Dermis microvascular lymphatic vessel endothelial cell (primary cell): ENCODE data around the gene EYA2. TPM values are rescaled to one million over a fixed set of nuclear protein-coding genes. Genes with fewer than 3 reads are reported as not detected.
"Not testable (repeated sequence)": the region's sequence is repeated elsewhere in the genome, so short reads cannot be mapped to it uniquely, and the experiment has no call there.

Source experiments
- DNase-seq, 2 donors: peaks; one replicate each; pipeline versions ENCODE4 v3.0.0 to v3.0.0-alpha.2; 2010; ENCODE audit warnings: low read depth in 2 of 2
- total RNA-seq: library from RNA; depleted of rRNA; stranded (reverse); fragments of >200 nt; gene quantifications from 2 replicates; pipeline ENCODE4 v1.2.1, GENCODE V29; 2014

EYA2 gene
- total RNA-seq, 1 donor from 2014 or later, result not detected

DNA sequence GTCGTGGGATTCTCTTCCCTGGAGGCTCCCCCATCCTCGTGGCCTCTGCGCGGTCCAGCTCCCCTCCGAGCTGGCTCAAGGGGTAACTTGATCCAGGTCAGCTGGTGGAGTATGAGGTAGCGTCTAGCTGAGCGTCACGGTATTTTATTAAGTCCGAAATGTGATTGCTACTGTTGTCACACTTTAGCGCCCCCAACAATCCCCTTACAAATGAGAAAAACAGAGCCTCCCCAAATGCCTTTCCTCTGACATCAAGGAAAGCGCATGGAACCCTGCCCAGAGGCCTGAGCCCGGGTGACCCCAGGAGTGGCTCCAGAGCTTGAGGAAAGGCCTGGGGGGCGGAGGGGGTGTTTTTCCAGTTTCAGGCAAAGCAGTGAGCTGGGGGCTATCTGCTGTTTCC is 269.5 kb downstream of the EYA2 start:
- DNase-seq, result no peak

DNA sequence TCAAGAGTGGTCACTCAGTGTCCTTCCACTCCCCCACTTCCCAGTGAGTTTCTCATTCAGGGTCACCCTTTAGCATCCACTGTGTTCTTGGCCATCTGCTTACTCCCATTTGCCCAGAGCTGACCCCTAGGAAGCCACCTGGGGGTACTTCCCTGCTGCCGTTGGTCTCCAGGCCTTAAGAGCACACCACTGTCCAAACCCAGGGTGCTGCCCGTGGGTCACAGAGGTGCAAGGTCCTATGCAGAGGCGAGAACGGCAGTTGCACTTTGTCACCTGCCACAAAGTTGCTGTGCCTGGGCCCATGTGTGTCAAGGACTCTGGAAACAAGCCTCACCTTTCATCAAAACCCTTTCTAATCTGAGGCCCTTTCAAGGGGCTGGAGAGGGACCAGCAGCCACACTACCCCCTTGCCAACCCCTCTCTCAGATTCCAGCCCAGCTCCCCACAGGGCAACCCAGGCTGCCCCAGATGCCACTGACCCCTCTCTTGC is 270.8 kb downstream of the EYA2 start:
- no peak for DNase-seq

DNA sequence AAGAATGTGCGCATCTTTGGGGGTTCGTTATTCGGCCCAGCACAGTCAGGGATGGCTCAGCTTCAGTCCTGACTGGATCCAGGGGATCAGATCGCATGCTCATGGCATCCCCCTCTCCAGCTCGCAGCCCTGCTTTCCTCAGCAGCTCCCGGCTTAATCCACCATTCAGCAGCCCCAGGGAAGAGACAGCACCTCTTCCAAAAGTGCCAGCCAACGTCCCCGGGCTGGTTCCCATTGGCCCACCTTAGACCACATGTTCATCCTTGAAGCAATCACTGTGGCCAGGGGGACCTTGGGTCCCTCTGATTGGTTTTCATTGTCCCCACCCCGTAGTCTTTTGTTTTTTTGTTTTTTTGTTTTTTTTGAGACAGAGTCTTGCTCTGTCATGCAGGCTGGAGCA is 273.2 kb downstream of the EYA2 start:
- DNase-seq, result no peak

DNA sequence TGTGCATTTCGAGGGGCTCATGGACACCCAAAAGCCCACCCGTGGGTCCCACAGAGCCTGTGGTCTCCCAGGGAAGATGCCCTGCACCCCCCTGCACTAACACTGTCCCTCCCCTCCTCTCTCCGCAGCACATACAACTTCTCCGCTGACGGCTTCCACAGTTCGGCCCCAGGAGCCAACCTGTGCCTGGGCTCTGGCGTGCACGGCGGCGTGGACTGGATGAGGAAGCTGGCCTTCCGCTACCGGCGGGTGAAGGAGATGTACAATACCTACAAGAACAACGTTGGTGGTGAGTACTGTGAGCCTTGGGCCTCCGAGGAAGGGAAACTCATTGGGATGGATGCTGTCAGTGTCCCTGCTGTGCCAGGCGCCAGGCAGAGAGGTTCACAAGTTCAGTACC is 277.9 kb downstream of the EYA2 start:
- DNase-seq, result no peak

DNA sequence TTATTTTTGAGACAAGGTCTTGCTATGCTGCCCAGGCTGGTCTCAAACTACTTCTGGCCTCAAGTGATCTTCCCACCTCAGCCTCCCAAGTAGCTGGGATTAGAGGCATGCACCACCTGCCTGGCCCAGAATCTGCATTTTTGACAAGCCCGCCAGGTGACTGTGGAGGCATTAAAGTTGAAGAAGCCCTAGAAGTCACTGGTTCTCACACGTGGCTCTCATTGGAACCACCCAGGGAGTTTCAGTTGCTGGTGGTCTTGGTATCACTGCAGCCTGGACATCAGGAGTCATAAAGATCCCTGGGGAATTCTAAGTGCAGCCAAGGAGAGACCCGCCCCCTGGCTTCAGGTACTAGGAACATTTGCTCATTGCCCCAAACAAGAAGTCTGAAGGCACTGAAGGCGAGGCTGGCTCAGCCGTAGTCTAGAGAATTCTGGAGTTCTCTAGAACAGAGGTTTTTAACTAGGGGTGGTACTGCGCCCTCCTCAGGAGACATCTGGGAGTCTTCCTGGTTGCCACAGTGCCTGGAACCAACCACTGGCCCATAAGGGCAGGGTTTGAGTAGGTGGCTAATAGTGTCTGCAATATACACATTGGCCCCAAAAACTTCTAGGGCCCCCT is 279.1 kb downstream of the EYA2 start:
- DNase-seq, result no peak

DNA sequence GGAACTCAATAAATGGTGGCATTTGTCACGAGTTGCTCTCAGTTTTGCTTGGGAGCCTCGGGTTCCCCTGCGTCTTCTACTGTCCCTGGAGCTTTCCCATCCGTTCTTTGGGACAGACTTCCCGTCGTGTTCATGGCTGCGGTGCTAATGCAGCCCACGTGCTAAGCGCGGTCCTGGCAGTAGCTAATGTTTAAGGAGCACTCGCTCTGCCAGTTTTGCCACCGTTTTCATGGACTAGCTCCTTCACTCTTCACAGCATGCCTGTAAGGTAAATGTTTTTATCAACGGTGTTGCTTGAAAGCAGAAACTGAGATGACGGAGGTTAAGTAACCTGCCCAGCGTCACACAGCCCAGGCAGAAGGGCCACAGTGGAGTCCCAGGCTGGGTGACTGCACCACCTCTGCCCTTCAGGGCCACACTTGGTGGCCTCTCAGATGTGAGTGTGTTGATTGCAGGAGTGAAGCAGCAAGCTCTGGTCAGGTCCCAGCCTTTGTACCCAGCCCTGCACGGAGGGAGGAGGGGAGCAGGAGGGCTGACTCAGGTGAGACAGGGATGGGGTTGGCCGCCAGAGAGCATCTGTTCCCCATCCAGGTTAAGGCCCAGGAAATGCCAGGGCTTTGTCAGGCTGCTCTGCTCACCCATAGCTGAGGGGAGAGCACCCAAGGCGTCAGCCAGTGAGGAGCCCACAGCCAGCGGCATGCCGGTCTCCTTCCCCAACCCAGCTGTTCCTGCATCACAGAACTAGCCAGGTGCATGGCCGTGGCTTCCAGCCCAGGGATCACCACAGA is 280.0 kb downstream of the EYA2 start:
- no peak for DNase-seq

DNA sequence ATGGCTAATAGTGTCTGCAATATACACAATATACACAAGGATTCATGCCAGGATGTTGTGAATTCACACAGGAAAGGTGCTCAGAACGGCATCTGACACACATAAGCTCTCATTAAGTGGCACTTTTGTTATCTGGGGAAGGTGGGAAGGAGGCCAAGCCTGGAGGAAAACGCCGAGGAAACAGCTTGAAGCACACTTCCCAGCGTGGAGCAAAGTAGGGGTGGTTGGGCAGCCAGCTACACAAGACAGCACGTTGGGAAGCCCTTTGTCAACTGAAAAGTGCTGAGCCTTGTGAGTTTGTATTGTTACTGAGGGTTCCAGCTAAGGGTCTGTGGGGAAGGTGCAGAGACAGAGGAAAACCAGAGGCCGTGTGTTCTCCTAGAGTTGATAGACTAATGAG is 280.9 kb downstream of the EYA2 start:
- peak in 1 of 2 donors; percentile 82 for DNase-seq

DNA sequence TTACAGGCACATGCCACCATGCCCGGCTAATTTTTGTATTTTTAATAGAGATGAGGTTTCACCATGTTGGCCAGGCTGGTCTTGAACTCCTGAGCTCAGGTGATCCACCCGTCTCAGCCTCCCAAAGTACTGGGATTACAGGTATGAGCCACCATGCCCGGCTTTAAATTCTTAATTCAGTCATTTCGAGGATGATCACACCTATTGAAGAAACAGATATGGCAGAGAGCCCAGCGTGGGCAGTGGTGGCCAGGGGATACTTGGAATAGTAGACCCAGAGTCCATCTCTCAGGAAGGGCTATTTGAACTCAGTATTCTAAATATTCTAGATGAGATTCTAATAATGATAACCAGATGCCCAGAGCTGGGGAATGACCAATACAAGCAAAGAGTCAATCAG is 281.6 kb downstream of the EYA2 start:
- not testable (repeated sequence) for DNase-seq

DNA sequence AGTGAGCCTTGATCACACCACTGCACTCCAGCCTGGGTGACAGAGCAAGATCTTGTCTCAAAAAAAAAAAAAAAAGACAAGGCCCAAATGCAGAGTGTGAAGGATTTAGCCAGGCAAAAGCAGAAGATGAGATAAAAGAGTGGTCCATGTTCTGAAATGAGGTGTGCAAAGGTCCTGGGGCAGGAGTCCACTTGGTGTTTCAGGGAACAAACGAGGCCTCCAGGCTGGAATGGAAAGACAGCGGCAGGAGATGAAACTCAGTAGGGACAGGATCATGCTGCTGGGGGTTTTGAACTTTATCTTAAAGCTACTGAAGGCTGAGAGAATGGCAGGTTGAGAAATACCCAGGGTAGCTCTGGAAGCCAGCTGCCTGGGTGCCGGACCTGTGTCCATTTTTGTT is 283.6 kb downstream of the EYA2 start:
- DNase-seq, result no peak

DNA sequence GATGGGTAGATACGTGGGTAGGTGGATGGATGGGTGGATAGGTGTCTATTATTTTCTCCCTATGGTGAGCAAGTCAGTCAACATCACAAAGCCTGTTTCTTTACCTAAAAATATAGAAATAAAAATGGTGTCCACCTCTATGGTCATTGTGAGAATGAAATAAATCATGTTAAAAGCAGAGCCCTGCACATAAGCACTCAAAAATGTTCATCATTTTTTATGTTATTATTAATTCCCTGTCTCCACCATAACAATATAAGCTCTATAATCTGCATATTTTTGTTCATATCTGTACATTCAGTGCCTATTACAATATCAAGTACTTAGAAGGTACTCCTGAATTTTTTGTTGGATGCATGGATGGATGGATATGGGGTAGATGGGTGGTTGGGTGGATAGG is 284.2 kb downstream of the EYA2 start:
- DNase-seq, result no peak

DNA sequence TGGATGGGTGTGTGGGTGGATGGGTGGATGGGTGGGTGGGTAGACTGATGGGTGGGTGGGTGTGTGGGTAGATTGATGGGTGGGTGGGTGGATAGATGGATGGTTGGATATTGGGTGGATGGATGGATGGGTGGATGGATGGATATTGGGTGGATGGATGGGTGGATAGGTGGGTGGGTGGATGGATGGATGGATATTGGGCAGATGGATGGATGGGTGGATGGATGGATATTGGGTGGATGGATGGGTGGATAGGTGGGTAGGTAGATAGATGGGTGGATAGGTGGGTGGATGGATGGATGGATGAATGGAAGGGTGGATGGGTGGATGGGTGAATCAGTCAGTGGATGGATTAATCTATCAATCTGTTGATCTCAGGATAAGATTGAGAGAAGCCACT is 284.6 kb downstream of the EYA2 start:
- no peak for DNase-seq

DNA sequence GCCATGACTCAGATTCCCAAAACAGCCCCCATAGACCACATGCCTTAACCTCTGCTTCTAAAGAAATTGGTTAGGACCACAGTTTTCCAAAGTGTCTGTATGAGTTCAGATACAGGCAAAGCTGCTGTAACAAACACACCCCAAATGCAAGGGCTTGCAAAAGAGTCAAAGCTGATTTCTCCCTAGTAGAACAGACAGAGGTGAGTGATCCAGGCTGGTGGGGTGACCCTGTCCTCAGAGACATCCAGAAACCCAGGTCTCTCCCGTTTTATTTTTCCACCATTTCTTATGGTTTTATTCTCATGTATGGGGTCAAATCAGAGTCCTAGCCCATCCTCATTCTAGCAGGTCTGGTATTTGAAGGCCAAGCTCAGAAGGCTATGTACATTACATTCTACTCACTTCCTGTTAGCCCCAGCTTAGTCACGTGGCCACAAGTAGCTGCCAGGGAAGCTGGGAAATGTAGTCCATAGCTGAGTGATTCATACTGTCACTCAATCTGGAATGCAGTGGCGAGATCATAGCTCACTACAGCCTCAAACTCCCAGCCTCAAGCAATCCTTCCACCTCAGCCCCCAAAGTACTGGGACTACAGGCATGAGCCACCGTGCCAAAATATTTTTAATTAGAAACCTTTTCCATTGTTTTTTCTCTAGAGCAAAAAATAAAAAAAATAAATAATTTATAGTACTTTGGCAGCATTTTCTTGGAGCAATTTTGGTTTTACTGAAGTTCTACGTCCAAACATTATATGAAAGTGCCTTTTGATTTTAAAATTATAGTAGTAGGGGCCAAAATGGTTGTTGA is 286.6 kb downstream of the EYA2 start:
- DNase-seq, result peak; percentile 31 to 71

DNA sequence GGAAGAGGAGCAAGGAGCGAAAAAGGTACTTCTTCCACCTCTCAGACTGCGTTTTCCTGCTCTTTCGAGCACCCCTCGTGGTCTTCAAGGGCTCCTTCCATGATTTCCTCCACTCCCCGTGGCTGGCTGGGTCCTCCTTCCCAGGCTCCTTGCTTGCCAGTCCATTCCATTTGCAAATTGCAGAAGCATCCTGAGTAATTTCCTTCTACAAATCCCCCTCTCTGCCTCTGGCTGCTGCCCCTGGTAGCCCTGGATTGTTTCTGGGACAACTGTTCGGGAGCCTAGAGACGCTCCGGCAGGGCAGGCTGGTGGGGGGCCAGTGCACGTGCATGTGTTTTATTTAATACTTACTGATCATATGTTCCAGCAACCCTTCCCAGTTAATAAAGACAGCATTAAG is 288.7 kb downstream of the EYA2 start:
- DNase-seq, result no peak

DNA sequence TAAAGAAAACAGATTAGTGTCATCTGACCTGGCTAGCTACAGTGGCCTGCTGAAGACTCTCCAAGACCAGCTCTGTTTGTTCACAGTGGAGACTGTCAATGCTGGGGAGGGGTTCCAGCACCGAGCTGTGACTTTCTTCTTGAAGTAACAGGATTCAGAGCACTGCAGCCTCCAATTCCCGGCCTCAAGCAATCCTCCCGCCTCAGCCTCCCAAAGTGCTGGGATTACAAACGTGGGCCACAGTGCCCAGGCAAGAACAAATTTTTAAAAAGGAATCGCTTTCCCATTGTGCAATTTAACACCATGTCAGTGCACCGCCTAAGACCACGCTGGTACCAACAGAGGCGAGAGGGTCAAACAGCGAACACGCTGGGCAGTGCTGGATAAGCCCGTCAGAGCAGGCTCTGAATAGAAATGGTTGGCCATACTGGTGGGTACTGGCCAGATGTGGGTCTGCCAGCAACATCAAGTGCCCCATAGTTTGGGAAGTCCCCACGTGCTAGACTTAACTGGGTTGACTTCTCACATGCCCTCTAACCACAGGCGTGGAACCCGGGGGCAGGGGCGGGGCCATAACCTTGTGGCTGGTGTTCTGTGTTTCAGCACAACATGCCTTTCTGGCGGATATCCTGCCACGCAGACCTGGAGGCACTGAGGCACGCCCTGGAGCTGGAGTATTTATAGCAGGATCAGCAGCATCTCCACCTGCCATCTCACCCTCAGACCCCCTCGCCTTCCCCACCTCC is 293.0 kb downstream of the EYA2 start:
- DNase-seq, result no peak

DNA sequence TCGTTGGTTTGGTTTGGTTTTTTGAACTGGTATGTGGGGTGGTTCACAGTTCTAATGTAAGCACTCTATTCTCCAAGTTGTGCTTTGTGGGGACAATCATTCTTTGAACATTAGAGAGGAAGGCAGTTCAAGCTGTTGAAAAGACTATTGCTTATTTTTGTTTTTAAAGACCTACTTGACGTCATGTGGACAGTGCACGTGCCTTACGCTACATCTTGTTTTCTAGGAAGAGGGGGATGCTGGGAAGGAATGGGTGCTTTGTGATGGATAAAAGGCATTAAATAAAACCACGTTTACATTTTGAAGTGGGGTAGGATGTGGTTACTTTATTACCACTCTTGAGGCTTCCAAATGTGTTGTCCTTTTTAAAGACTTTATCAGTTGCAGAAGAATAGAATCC is 293.9 kb downstream of the EYA2 start:
- DNase-seq, result no peak

DNA sequence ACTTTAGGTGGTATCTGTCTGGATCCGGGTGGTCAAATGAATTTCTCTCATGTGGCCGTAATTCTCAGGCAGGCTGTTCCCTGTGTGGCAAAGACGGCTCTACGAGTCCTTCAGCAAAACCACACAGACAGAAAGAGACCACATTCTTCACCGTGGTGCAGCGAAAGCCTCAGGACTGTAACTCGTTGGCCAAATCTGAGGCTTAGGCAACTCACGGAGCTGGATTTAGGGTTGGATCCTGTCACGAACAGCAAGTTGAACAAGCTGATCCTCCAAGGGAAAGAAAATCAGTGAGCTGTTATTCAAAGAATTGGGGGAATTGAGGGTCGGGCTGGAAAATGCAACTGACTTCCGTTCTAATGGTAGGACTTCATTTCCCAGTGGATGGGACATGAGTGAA is 294.4 kb downstream of the EYA2 start:
- no peak for DNase-seq

DNA sequence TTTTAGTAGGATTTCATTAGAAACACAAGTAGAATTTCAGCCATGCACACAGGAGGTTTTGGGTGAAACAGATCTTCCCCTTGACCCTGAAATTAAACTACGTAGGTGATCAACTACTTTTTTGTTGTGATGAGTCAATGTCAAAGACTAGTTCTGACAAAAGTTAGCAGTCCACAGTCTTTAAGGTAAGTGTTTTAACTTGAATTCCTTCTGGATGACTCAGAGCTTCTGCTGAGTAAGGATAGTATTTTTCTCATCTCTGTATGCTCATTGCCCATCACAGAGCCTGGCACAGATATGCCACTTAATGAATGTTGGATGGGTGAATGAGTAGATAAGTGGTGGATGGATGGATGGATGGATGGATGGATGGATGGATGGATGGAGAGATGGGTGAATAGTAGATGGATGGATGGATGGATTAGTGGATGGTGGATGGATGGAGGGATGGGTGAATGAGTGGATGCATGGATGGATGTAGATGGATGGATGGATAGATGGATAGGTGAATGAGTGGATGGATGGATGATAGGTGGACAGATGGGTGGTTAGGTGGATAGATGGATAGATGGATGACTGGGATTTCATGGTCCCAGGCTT is 296.5 kb downstream of the EYA2 start:
- DNase-seq, result no peak

DNA sequence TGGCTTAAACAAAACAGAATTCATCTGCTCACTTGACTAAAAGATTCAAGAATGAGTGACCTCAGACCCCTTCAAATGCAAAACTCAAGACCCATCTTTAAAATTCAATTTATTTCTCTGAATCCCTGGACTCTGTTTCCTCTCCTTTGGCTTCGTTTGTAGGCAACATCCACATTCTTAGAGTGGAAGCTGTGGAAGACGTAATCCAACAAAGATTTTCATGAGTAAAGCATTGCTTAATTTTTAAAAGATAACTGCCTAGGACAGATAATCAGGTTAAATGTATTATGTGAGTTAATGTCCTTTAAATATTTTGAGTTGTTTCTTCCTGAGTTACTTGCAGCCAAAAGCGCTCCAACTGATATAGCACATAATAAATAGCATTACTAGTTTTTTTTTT is 297.3 kb downstream of the EYA2 start:
- no peak for DNase-seq

DNA sequence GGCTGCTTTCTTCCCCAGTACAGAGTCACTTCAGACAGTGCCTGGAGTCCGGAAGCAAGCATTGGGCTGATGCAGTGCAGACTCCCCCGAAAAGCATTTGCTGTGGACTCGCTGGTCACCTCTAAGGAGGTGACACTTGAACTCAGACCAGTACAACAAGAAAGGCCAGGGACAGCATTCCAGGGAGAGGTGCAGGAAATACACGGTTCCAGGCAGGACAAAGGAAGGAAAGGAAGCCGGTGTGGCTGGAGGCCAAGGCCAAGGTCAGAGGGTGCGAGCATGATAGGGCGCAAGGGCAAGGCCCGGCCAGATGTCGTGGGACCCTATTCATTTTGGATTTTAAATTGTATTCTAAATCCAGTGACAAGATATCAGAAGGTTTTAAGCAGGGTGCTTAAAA is 300.9 kb downstream of the EYA2 start:
- no peak for DNase-seq

DNA sequence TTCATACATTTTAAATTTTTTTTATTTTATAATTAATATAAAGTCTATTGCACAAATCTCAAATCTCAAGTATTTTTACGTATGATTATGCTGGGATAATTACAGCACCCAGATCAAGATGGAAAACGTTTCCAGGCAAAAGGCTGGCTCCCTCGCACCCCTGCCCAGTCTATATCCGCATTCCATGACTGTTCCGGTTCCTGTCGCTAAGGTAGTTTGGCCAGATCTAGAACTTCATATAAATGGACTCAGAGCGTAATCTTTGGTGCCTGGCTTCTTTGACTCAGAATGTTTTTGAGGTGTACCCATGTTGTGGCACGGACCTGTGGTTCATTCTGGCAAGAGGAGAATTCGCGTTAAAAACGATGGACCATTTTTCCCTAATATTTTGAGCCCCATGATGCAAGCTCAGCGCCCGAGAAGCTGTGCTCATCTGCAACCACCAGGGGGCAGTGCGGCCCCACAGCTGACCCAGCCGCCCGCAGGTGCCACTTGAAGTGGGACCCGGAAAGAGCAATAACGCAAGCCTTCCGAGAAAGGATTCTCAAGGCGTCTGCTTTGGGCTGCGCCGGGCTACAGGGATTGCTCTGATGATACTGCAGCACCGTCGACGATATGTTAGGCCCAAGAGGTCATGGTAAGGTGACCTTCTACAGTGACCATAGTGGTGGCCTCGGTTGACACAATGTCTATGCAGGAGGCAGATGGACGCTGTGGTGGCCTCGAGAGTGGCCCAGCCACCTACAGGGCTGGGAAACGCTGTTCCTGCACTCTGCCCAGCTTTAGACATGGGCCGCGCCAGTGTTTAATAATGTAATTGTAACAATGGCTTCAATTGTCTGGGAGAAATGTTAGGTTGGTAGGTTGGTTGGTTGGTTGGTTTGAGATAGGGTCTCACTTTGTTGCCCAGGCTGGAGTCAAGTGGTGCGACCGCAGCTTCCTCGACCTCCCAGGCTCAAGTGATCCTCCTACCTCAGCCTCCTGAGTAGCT is 301.7 kb downstream of the EYA2 start:
- peak; percentile 18 to 52 for DNase-seq
